Activated naive CD4-positive, alpha-beta T cell treated with anti-CD3 and anti-CD28 coated beads for 36 hours (primary cell): ENCODE data around the gene ACAP3. TPM values are rescaled to one million over a fixed set of nuclear protein-coding genes. Genes with fewer than 3 reads are reported as not detected.
"Not testable (repeated sequence)": the region's sequence is repeated elsewhere in the genome, so short reads cannot be mapped to it uniquely, and the experiment has no call there.

ENCODE experiments used
- CTCF ChIA-PET: fragments of 350-600 bp; sonication (Branson Sonifier 250); formaldehyde crosslinking; loops from one replicate; lab custom pipeline; 2021; ENCODE audit warnings: antibody characterized with exemption; lab: Charles Lee
- DNase-seq: peaks from one replicate; pipeline ENCODE4 v3.0.0-alpha.2; 2020
- H3K27ac Mint-ChIP-seq: one replicate; pipeline ENCODE4 v1.8.0; 2021; ENCODE audit warnings: mild to moderate bottlenecking, mixed read lengths
- H3K27me3 Mint-ChIP-seq: one replicate; pipeline ENCODE4 v1.8.0; 2021; ENCODE audit warnings: low read depth, mixed read lengths
- H3K36me3 Mint-ChIP-seq: one replicate; pipeline ENCODE4 v1.8.0; 2021; ENCODE audit warnings: low read depth, mixed read lengths
- H3K4me1 Mint-ChIP-seq: one replicate; pipeline ENCODE4 v1.8.0; 2021; ENCODE audit warnings: low read depth, mixed read lengths
- H3K4me3 Mint-ChIP-seq: one replicate; pipeline ENCODE4 v1.8.0; 2021; ENCODE audit warnings: mild to moderate bottlenecking, moderate library complexity, mixed read lengths
- H3K9me3 Mint-ChIP-seq: one replicate; pipeline ENCODE4 v1.8.0; 2021; ENCODE audit warnings: mixed read lengths
- intact Hi-C: fragments of 100-400 bp; cut with micrococcal nuclease; formaldehyde crosslinking; loops from one replicate; pipeline ENCODE4 v1.15.1; 2023
- total RNA-seq, 2 experiments: library from RNA; stranded (reverse); gene quantifications; one replicate each; pipeline ENCODE4 v1.2.3, GENCODE V29; 2021

Gene ACAP3
- total RNA-seq, 2 experiments from 2014 or later, result 24.1 to 25.3 TPM

- H3K9me3 Mint-ChIP-seq, result no peaks in the 10 kb centered on the region
- H3K27ac Mint-ChIP-seq, result peak overlapping the region; percentile 32
- H3K4me1 Mint-ChIP-seq, result peaks cover 22% of the 10 kb centered on the region
- no peak for DNase-seq
- H3K27me3 Mint-ChIP-seq, result no peaks in the 10 kb centered on the region
- CTCF ChIA-PET, result no interaction called here
- intact Hi-C loops, result no loop called here
- H3K36me3 Mint-ChIP-seq, result peaks cover 15% of the 10 kb centered on the region
- no peak overlapping the region for H3K4me3 Mint-ChIP-seq
Measured at GRCh38 chr1:1253314-1253713, 54.4 kb downstream of the ACAP3 start.

GRCh38 chr1:1250786-1251284 is 56.9 kb downstream of the ACAP3 start:
- Mint-ChIP-seq H3K27ac (peak overlapping the region; percentile 85), H3K9me3 (no peaks in the 10 kb centered on the region), H3K4me1 (peaks cover 22% of the 10 kb centered on the region), H3K27me3 (peaks cover 2% of the 10 kb centered on the region), H3K36me3 (peaks cover 6% of the 10 kb centered on the region), H3K4me3 (peak overlapping the region; percentile 10)
- intact Hi-C loops, result loop anchor here (1.0 to 2.0 kb wide), 4 partner anchors 20 to 218 kb away; partner anchors contain the start of gene C1orf159
- CTCF ChIA-PET, result interaction anchor here (0.7 to 2.5 kb wide), 8 partner anchors 9 to 267 kb away, joined by 3 to 43 read pairs (median 4); no protein-coding TSS in a partner anchor
- DNase-seq, result peak; percentile 91

DNA sequence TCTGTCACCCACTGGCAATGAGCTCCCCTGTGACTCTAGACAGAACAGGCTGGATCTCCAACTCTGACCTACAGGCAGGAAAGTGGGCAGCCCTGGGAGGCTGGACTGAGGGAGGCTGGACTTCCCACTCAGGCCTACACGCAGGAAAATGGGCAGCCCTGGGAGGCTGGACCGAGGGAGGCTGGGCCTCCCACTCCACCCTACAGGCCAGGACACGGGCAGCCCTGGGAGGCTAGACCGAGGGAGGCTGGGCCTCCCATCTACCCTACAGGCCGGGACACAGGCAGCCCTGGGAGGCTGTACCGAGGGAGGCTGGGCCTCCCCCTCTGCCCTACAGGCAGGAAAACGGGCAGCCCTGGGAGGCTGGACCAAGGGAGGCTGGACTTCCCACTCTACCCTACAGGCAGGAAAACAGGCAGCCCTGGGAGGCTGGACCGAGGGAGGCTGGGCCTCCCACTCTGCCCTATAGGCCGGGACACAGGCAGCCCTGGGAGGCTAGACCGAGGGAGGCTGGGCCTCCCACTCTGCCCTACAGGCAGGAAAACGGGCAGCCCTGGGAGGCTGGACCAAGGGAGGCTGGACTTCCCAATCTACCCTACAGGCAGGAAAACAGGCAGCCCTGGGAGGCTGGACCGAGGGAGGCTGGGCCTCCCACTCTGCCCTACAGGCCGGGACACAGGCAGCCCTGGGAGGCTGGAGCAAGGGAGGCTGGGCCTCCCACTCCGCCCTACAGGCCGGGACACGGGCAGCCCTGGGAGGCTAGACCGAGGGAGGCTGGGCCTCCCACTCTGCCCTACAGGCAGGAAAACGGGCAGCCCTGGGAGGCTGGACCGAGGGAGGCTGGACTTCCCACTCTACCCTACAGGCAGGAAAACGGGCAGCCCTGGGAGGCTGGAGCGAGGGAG is 59.5 kb downstream of the ACAP3 start:
- DNase-seq, intact Hi-C loops, H3K27ac Mint-ChIP-seq, H3K27me3 Mint-ChIP-seq, CTCF ChIA-PET, H3K36me3 Mint-ChIP-seq, H3K9me3 Mint-ChIP-seq, H3K4me3 Mint-ChIP-seq: not testable (repeated sequence)
- H3K4me1 Mint-ChIP-seq, result peaks cover 22% of the 10 kb centered on the region

DNA sequence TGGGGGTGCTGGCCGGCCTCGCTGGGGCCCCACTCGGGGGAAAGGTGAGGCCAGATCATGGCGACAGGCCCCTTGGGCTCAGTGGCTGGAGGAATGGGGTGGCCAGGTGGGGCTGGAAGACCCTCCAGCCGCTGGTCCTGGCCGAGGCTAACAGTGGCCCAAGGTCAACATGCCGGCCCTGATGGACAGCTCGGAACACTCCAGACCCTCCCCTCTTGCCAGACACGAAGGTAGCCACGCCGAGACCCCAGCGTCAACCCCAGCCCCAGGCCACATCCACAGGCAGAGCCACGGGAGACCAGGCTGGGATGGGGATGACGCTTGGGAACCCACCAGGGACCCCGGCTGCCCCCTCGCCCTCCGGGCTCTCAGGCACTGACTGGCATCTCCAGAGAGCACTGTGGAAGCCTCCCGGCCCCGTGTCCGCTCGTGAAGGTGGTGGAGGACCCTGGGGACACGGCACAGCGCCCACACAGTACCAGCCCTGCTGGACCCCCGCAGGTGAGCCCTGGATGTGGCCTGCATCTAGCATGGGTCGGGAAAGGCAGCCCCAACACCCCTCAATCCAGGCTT is 60.3 kb downstream of the ACAP3 start:
- CTCF ChIA-PET, result no interaction called here
- intact Hi-C loops, result no loop called here

GRCh38 chr1:1246577-1247340 is 61.0 kb downstream of the ACAP3 start, which contains the start of gene C1QTNF12:
C1QTNF12 (minus strand) TSS chr1:1246722; CDS start chr1:1246690, 32 bp downstream.
- peaks cover 2% of the 10 kb centered on the region for H3K36me3 Mint-ChIP-seq
- intact Hi-C loops, result no loop called here
- no peaks in the 10 kb centered on the region for H3K9me3 Mint-ChIP-seq
- no peak for DNase-seq
- H3K4me3 Mint-ChIP-seq, result no peak within 1 kb of the TSS
- peaks cover 17% of the 10 kb centered on the region for H3K4me1 Mint-ChIP-seq
- no peak within 1 kb of the TSS for H3K27ac Mint-ChIP-seq
- H3K27me3 Mint-ChIP-seq, result peaks cover 2% of the 10 kb centered on the region
- CTCF ChIA-PET, result no interaction called here

More for the DNA sequence above, 60.3 kb downstream of the ACAP3 start:
- H3K4me1 Mint-ChIP-seq, result peaks cover 20% of the 10 kb centered on the region
- H3K4me3 Mint-ChIP-seq, result no peak overlapping the region
- no peaks in the 10 kb centered on the region for H3K9me3 Mint-ChIP-seq
- H3K27me3 Mint-ChIP-seq, result peaks cover 2% of the 10 kb centered on the region
- no peak for DNase-seq
- H3K36me3 Mint-ChIP-seq, result peaks cover 2% of the 10 kb centered on the region
- H3K27ac Mint-ChIP-seq, result no peak overlapping the region

GRCh38 chr1:1245817-1246576 is 61.7 kb downstream of the ACAP3 start:
- peaks cover 2% of the 10 kb centered on the region for H3K27me3 Mint-ChIP-seq
- no peak overlapping the region for H3K27ac Mint-ChIP-seq
- peaks cover under 1% of the 10 kb centered on the region for H3K36me3 Mint-ChIP-seq
- no peak for DNase-seq
- H3K9me3 Mint-ChIP-seq, result no peaks in the 10 kb centered on the region
- intact Hi-C loops, result no loop called here
- H3K4me1 Mint-ChIP-seq, result peaks cover 15% of the 10 kb centered on the region
- CTCF ChIA-PET, result no interaction called here
- H3K4me3 Mint-ChIP-seq, result no peak overlapping the region

DNA sequence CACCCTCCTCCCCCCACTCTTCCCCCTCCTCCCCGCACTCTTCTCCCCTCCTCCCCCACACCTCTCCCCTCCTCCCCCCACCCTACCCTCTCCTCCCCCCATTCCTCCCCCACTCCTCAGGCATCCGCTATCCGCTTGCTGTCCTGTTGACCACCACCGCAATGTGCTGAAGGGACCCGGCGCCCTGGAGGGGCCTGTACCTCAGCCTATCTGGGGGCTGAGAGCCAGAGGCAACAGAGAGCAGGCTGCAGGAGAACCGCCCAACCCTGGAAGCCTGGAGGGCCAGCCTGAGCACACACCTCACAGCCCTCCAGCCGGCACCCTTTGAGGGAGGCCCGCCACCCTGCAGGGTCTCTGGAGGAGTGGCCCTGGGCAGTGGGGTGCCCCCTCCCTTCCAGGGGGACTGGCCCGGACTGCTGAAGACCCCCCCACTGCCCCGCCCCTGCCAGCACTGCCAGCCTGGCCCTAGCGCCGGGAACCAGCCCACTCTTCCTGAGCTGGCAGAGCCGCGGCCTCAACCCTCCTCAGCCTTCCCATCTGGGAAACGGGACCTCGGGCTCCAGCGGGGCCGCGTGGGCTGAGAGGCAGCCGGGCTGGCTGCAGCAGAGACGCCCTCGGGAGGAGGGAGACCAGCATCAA is 62.4 kb downstream of the ACAP3 start:
- H3K36me3 Mint-ChIP-seq, result no peaks in the 10 kb centered on the region
- intact Hi-C loops, result no loop called here

DNA sequence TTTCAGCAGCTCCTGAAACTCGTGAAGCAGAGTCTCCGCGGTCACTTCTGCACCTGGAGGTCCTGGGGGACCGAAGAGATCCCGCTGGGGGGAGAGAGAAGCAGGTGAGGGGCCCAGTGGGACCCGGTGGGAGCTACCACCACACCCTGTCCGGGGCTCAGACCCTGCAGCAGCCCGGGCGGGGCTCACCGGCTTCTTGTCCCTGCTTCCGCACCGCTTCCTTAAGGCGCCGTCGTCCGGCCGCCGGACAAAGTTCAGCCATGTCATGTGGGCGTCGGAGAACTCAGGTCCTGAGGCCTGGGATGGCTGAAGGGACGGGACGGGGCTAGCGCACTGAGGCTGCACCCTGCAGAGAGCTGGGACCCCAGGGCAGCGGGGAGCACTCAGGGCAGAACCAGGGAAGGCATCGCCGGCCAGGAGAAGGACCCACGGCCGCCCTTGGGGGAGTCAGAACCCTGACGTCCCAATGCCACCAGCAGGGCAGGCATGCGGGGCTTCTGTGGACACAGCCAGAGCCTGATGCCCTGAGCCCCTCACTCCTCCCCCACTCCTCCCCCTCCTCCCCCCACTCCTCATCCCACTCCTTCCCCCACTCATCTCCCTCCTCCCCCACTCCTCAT is 63.4 kb downstream of the ACAP3 start:
- intact Hi-C loops, result no loop called here
- Mint-ChIP-seq H3K4me1 (no peaks in the 10 kb centered on the region), H3K27me3 (peaks cover 5% of the 10 kb centered on the region), H3K9me3 (no peaks in the 10 kb centered on the region), H3K36me3 (no peaks in the 10 kb centered on the region), H3K27ac (no peak overlapping the region), H3K4me3 (no peak overlapping the region)
- CTCF ChIA-PET, result no interaction called here
- no peak for DNase-seq

More for the DNA sequence above, 62.4 kb downstream of the ACAP3 start:
- no peak overlapping the region for H3K27ac Mint-ChIP-seq
- H3K4me1 Mint-ChIP-seq, result peaks cover 8% of the 10 kb centered on the region
- CTCF ChIA-PET, result no interaction called here
- H3K27me3 Mint-ChIP-seq, result peaks cover 5% of the 10 kb centered on the region
- no peak for DNase-seq
- no peaks in the 10 kb centered on the region for H3K9me3 Mint-ChIP-seq
- H3K4me3 Mint-ChIP-seq, result no peak overlapping the region

- intact Hi-C loops, result no loop called here
- Mint-ChIP-seq H3K4me3 (no peak overlapping the region), H3K9me3 (no peaks in the 10 kb centered on the region), H3K27ac (no peak overlapping the region), H3K27me3 (peaks cover 5% of the 10 kb centered on the region), H3K4me1 (no peaks in the 10 kb centered on the region), H3K36me3 (no peaks in the 10 kb centered on the region)
- no peak for DNase-seq
- CTCF ChIA-PET, result no interaction called here
Measured at GRCh38 chr1:1243807-1244191, 63.9 kb downstream of the ACAP3 start.

GRCh38 chr1:1243266-1243660 is 64.5 kb downstream of the ACAP3 start:
- H3K36me3 Mint-ChIP-seq, result no peaks in the 10 kb centered on the region
- CTCF ChIA-PET, result no interaction called here
- intact Hi-C loops, result no loop called here
- no peak for DNase-seq
- H3K27me3 Mint-ChIP-seq, result peaks cover 5% of the 10 kb centered on the region
- H3K4me3 Mint-ChIP-seq, result no peak overlapping the region
- no peaks in the 10 kb centered on the region for H3K9me3 Mint-ChIP-seq
- H3K4me1 Mint-ChIP-seq, result no peaks in the 10 kb centered on the region
- H3K27ac Mint-ChIP-seq, result no peak overlapping the region
